Neural progenitor cell (in vitro differentiated cells): Measurements from ENCODE around the gene RAB17.

ENCODE experiments used
- CTCF ChIP-seq: fragments of 200-600 bp; sonication (generic); IDR thresholded peaks from 2 replicates; pipeline ENCODE4 v1.5.1; 2017; ENCODE audit warnings: antibody characterized with exemption, mild to moderate bottlenecking
- EZH2phosphoT487 ChIP-seq: fragments of 200-600 bp; sonication (generic); IDR thresholded peaks from 2 replicates; pipeline ENCODE4 v1.6.1; 2017; ENCODE audit warnings: antibody characterized with exemption

DNA sequence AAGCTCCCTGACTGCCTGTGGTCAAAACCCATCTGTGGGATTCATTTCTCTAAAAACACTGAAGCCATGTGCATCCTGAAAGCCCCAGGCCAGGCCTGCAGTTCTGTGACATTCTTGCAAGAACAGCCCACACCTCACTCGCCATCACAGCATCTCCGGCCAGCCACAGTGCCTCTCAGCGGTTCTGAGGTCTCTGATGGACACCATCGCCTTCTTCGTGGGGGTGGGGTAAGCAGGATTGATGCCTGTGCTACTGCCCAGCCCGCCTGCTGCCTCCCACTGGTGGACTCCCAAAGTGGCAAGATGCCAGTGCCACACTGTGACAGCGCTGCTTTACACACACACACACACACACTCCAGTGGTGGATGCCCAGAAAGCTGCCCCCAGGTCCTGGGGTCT, 29.3 kb downstream of the RAB17 start:
- TF ChIP-seq CTCF (no peak), EZH2phosphoT487 (no peak)
